ENCODE results near the gene OR1D5. TPM values are rescaled to one million over a fixed set of nuclear protein-coding genes. Genes with fewer than 3 reads are reported as not detected.

The OR1D5 gene
- total RNA-seq, 2 experiments from 2014 or later, result not detected

Other genes starting within 250 kb of the OR1D5 start
- not detected for gene OR1D2, start 40.8 kb upstream of the OR1D5 start, total RNA-seq
- gene OR1G1, start 63.9 kb upstream of the OR1D5 start, total RNA-seq, result not detected
- not detected for gene OR1A2, start 133.9 kb upstream of the OR1D5 start, total RNA-seq
- not detected for gene OR1A1, start 144.1 kb upstream of the OR1D5 start, total RNA-seq
- gene OR3A1, start 234.8 kb upstream of the OR1D5 start, total RNA-seq, result under 1 TPM; 0.20 to 0.23 TPM